Activated CD8-positive, alpha-beta T cell treated with anti-CD3 and anti-CD28 coated beads for 36 hours (primary cell): ENCODE data around the gene FOXF2. TPM values are rescaled to one million over a fixed set of nuclear protein-coding genes. Genes with fewer than 3 reads are reported as not detected.

Experiments used
- ATAC-seq: fragments of 200-7000 bp; cut with Tn5 transposase; one replicate; pipeline ENCODE4 v1.10.0; 2021; ENCODE audit warnings: mild to moderate bottlenecking, moderate library complexity
- CTCF ChIA-PET: fragments of 350-600 bp; sonication (Branson Sonifier 250); formaldehyde crosslinking; loops from one replicate; lab custom pipeline; 2021; ENCODE audit warnings: antibody characterized with exemption; lab: Charles Lee
- POLR2A ChIA-PET: fragments of 350-600 bp; sonication (Branson Sonifier 250); formaldehyde crosslinking; loops from one replicate; lab custom pipeline; 2021; ENCODE audit warnings: antibody characterized with exemption; lab: Charles Lee
- DNase-seq: peaks from one replicate; pipeline ENCODE4 v3.0.0-alpha.2; 2020
- H3K27ac Mint-ChIP-seq: one replicate; pipeline ENCODE4 v1.8.0; 2021; ENCODE audit warnings: mild to moderate bottlenecking, mixed read lengths
- H3K27me3 Mint-ChIP-seq: one replicate; pipeline ENCODE4 v1.8.0; 2021; ENCODE audit warnings: mixed read lengths
- H3K36me3 Mint-ChIP-seq: one replicate; pipeline ENCODE4 v1.8.0; 2021; ENCODE audit warnings: low read depth, mixed read lengths
- H3K4me1 Mint-ChIP-seq: one replicate; pipeline ENCODE4 v1.8.0; 2021; ENCODE audit warnings: low read depth, mixed read lengths
- H3K4me3 Mint-ChIP-seq: one replicate; pipeline ENCODE4 v1.8.0; 2021; ENCODE audit warnings: mild to moderate bottlenecking, moderate library complexity, mixed read lengths
- H3K9me3 Mint-ChIP-seq: one replicate; pipeline ENCODE4 v1.8.0; 2021; ENCODE audit warnings: mixed read lengths
- CTCF ChIP-seq: fragments of 200-600 bp; IDR thresholded peaks from one replicate; pipeline ENCODE4 v1.8.0; 2022; ENCODE audit warnings: antibody characterized with exemption, mild to moderate bottlenecking
- intact Hi-C: fragments of 100-400 bp; cut with micrococcal nuclease; formaldehyde crosslinking; loops from one replicate; pipeline ENCODE4 v1.10.0; 2022
- total RNA-seq, 2 experiments: library from RNA; stranded (reverse); gene quantifications; one replicate each; pipeline ENCODE4 v1.2.3, GENCODE V29; 2021

FOXF2 gene
- total RNA-seq = not detected

- Mint-ChIP-seq H3K4me1 (peaks cover 15% of the 10 kb centered on the region), H3K27me3 (peaks cover 76% of the 10 kb centered on the region), H3K4me3 (peak within 1 kb of the TSS; percentile 58), H3K27ac (no peak within 1 kb of the TSS), H3K36me3 (no peaks in the 10 kb centered on the region), H3K9me3 (no peaks in the 10 kb centered on the region)
- ChIA-PET POLR2A (no interaction called here), CTCF (interaction anchor here (2.4 kb wide), 1 partner anchor 8 kb away, joined by 10 read pairs; no protein-coding TSS in a partner anchor)
- intact Hi-C loops = no loop called here
- DNase-seq (no peak), ATAC-seq (no peak)
- no peak for TF ChIP-seq CTCF
Measured at GRCh38 chr6:1389369-1390132, at the start of gene FOXF2. FOXF2 (plus strand) TSS chr6:1389576; CDS start chr6:1389948, 372 bp downstream.

- H3K4me1 Mint-ChIP-seq = no peaks in the 10 kb centered on the region
- ChIA-PET POLR2A (interaction anchor here (1.0 kb wide), 1 partner anchor 50 kb away, joined by 3 read pairs; no protein-coding TSS in a partner anchor), CTCF (interaction anchor here (0.6 to 0.9 kb wide), 2 partner anchors 349 to 624 kb away, joined by 3 read pairs; no protein-coding TSS in a partner anchor)
- peaks cover 45% of the 10 kb centered on the region for H3K27me3 Mint-ChIP-seq
- intact Hi-C loops = no loop called here
- TF ChIP-seq CTCF = no peak
- H3K36me3 Mint-ChIP-seq = no peaks in the 10 kb centered on the region
- DNase-seq = no peak
- H3K27ac Mint-ChIP-seq = no peak overlapping the region
- H3K9me3 Mint-ChIP-seq = peaks cover 16% of the 10 kb centered on the region
- no peak for ATAC-seq
- H3K4me3 Mint-ChIP-seq = no peak overlapping the region
Measured at GRCh38 chr6:1346101-1346500, 43.3 kb upstream of the FOXF2 start.

- POLR2A ChIA-PET = no interaction called here
- Mint-ChIP-seq H3K4me1 (no peaks in the 10 kb centered on the region), H3K9me3 (peaks cover 21% of the 10 kb centered on the region)
Measured at GRCh38 chr6:1346558-1347091, 42.8 kb upstream of the FOXF2 start.

DNA sequence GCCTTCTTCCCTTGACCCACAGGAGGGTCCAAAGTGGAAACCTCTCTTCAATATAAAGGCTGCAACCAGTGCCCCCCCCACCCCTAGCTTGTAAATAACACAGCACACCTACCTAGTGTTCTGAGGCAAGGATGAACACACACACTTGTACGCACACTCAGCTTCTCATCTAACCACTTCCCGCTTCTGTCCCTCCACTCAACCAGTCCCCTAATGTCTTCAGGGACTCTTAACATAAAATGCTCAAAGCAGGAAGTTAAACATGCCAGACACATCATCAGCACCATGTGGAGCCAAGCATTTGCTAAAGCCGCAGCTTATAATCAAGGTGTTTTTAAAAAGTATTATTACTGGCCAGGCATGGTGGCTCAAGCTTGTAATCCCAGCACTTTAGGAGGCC is 42.2 kb upstream of the FOXF2 start:
- ChIA-PET CTCF (no interaction called here), POLR2A (no interaction called here)
- no peak overlapping the region for H3K27ac Mint-ChIP-seq
- intact Hi-C loops = no loop called here
- no peaks in the 10 kb centered on the region for H3K4me1 Mint-ChIP-seq
- H3K9me3 Mint-ChIP-seq = peaks cover 25% of the 10 kb centered on the region
- peaks cover 46% of the 10 kb centered on the region for H3K27me3 Mint-ChIP-seq
- no peak overlapping the region for H3K4me3 Mint-ChIP-seq
- ATAC-seq (no peak), DNase-seq (no peak)
- TF ChIP-seq CTCF = no peak
- peaks cover 3% of the 10 kb centered on the region for H3K36me3 Mint-ChIP-seq

More at GRCh38 chr6:1346558-1347091, 42.8 kb upstream of the FOXF2 start:
- no peak for DNase-seq
- H3K4me3 Mint-ChIP-seq = no peak overlapping the region
- H3K27ac Mint-ChIP-seq = no peak overlapping the region
- H3K27me3 Mint-ChIP-seq = peaks cover 46% of the 10 kb centered on the region
- CTCF ChIA-PET = interaction anchor here (0.6 to 0.9 kb wide), 2 partner anchors 349 to 624 kb away, joined by 3 read pairs; no protein-coding TSS in a partner anchor
- no peak for ATAC-seq
- peaks cover 3% of the 10 kb centered on the region for H3K36me3 Mint-ChIP-seq
- TF ChIP-seq CTCF = no peak
- intact Hi-C loops = no loop called here

- TF ChIP-seq CTCF = no peak
- DNase-seq = no peak
- Mint-ChIP-seq H3K4me3 (no peak overlapping the region), H3K27me3 (peaks cover 53% of the 10 kb centered on the region), H3K27ac (no peak overlapping the region), H3K9me3 (peaks cover 27% of the 10 kb centered on the region), H3K4me1 (no peaks in the 10 kb centered on the region), H3K36me3 (peaks cover 3% of the 10 kb centered on the region)
- ChIA-PET CTCF (no interaction called here), POLR2A (no interaction called here)
- no peak for ATAC-seq
- intact Hi-C loops = no loop called here
Measured at GRCh38 chr6:1348675-1349074, 40.7 kb upstream of the FOXF2 start.
